GM19043 (cell line): ENCODE data around the gene ZFP1.

Experiments used
- ATAC-seq: cut with Tn5 transposase; IDR thresholded peaks from one replicate; pipeline ENCODE4 v1.9.1; 2021; ENCODE audit warnings: low read depth; ENCODE audit not compliant: unreplicated experiment

ZFP1 gene

GRCh38 chr16:75148311-75149195 lies at the start of gene ZFP1:
TSS of gene ZFP1 (plus strand) at chr16:75148524. CDS start at chr16:75152952, 4,428 bp downstream.
- ATAC-seq, result peak; percentile 87

- no peak for ATAC-seq
These were observed 49.2 kb upstream of the ZFP1 start for GRCh38 chr16:75099075-75099667.

- ATAC-seq, result no peak
These were observed 48.4 kb upstream of the ZFP1 start for GRCh38 chr16:75099738-75100602.

GRCh38 chr16:75100603-75100990 lies 47.7 kb upstream of the ZFP1 start:
- no peak for ATAC-seq

GRCh38 chr16:75101635-75102034 lies 46.7 kb upstream of the ZFP1 start:
- ATAC-seq, result no peak

GRCh38 chr16:75102595-75102994 lies 45.7 kb upstream of the ZFP1 start:
- no peak for ATAC-seq

GRCh38 chr16:75103994-75104393 lies 44.3 kb upstream of the ZFP1 start:
- ATAC-seq, result no peak

GRCh38 chr16:75104836-75105235 lies 43.5 kb upstream of the ZFP1 start:
- ATAC-seq, result no peak

GRCh38 chr16:75105306-75106061 lies 42.8 kb upstream of the ZFP1 start:
- no peak for ATAC-seq

GRCh38 chr16:75106351-75107274 lies 41.7 kb upstream of the ZFP1 start:
- no peak for ATAC-seq

- no peak for ATAC-seq
These were observed 40.8 kb upstream of the ZFP1 start for GRCh38 chr16:75107505-75107904.

- no peak for ATAC-seq
These were observed 39.3 kb upstream of the ZFP1 start for GRCh38 chr16:75108792-75109731.

- no peak for ATAC-seq
These were observed 38.5 kb upstream of the ZFP1 start for GRCh38 chr16:75109732-75110243.

- peak; percentile 74 for ATAC-seq
These were observed 37.4 kb upstream of the ZFP1 start for GRCh38 chr16:75110637-75111513.

GRCh38 chr16:75111514-75111940 lies 36.8 kb upstream of the ZFP1 start:
- no peak for ATAC-seq

- no peak for ATAC-seq
These were observed 36.2 kb upstream of the ZFP1 start for GRCh38 chr16:75111961-75112733.
